Spinal cord (tissue), 10 donors: Measurements from ENCODE around the gene AFTPH. TPM values are rescaled to one million over a fixed set of nuclear protein-coding genes. Genes with fewer than 3 reads are reported as not detected.

ENCODE experiments used
- DNase-seq, 6 donors: peaks; one replicate each; pipeline versions ENCODE4 v3.0.0 to v3.0.0-alpha.2; 2013 to 2015; ENCODE audit warnings: low spot score in 6 of 6, low read depth in 4 of 6
- H3K27ac ChIP-seq: one replicate; pipeline ENCODE4 v1.5.1; 2013; ENCODE audit warnings: low read depth, low read length, control low read depth
- H3K27me3 ChIP-seq: one replicate; pipeline ENCODE4 v1.6.1; 2013; ENCODE audit warnings: low read length; ENCODE audit not compliant: control insufficient read depth, insufficient read depth
- H3K36me3 ChIP-seq: one replicate; pipeline ENCODE4 v1.6.1; 2013; ENCODE audit warnings: low read length; ENCODE audit not compliant: control insufficient read depth, insufficient read depth
- H3K4me1 ChIP-seq: one replicate; pipeline ENCODE4 v1.6.1; 2013; ENCODE audit warnings: low read length; ENCODE audit not compliant: control insufficient read depth, insufficient read depth
- H3K4me3 ChIP-seq: one replicate; pipeline ENCODE4 v1.5.1; 2013; ENCODE audit warnings: low read depth, low read length, control low read depth
- H3K9me3 ChIP-seq: one replicate; pipeline ENCODE4 v1.6.1; 2013; ENCODE audit warnings: low read length; ENCODE audit not compliant: control insufficient read depth, insufficient read depth
- WGBS: methylation state at CpG from one replicate; pipeline ENCODE4 v1.1.5; 2013; ENCODE audit warnings: missing lambda C conversion rate; ENCODE audit not compliant: insufficient coverage; 5-methylcytosine and 5-hydroxymethylcytosine counted together
- polyA plus RNA-seq, 2 donors: library from polyadenylated mRNA; unstranded; fragments of 120-200 nt; gene quantifications; one replicate each; pipeline ENCODE4 v1.2.1, GENCODE V29; 2013; ENCODE audit not compliant: insufficient read length in 2 of 2
- total RNA-seq, 2 donors: library from RNA; depleted of rRNA in 1 of 2; stranded (reverse); fragments of 120-200 nt in 1 of 2; fragments of >200 nt in 1 of 2; gene quantifications; one replicate each; pipeline versions ENCODE4 v1.2.3 to v1.2.4, GENCODE V29; 2013 to 2014
- donor health status: healthy.

The AFTPH gene
- total and polyA plus RNA-seq, 4 donors: 38.0 to 63.6 (median 50.6) TPM

- Histone ChIP-seq H3K27ac (no peak overlapping the region), H3K4me1 (no peaks in the 10 kb centered on the region), H3K27me3 (no peaks in the 10 kb centered on the region), H3K4me3 (no peak overlapping the region), H3K36me3 (no peaks in the 10 kb centered on the region), H3K9me3 (no peaks in the 10 kb centered on the region)
- no peak for DNase-seq
- no CpG with 5 or more reads among the region's 3 CpGs for WGBS
Observed at GRCh38 chr2:64492821-64493220, 31.3 kb upstream of the AFTPH start.

GRCh38 chr2:64493788-64494187, 30.3 kb upstream of the AFTPH start:
- WGBS: 100% methylated on average over 2 of the region's 4 CpGs

GRCh38 chr2:64498438-64498837, 25.7 kb upstream of the AFTPH start:
- Histone ChIP-seq H3K36me3 (no peaks in the 10 kb centered on the region), H3K4me3 (no peak overlapping the region), H3K4me1 (no peaks in the 10 kb centered on the region), H3K27ac (no peak overlapping the region), H3K27me3 (no peaks in the 10 kb centered on the region), H3K9me3 (no peaks in the 10 kb centered on the region)
- WGBS: 100% methylated on average over 1 of the region's 1 CpG
- no peak for DNase-seq

More at GRCh38 chr2:64493788-64494187, 30.3 kb upstream of the AFTPH start:
- Histone ChIP-seq H3K27me3 (no peaks in the 10 kb centered on the region), H3K4me3 (no peak overlapping the region), H3K27ac (no peak overlapping the region), H3K4me1 (no peaks in the 10 kb centered on the region), H3K36me3 (no peaks in the 10 kb centered on the region), H3K9me3 (no peaks in the 10 kb centered on the region)
- DNase-seq: no peak

GRCh38 chr2:64500549-64500948, 23.6 kb upstream of the AFTPH start:
- no peak for DNase-seq
- H3K27ac ChIP-seq: no peak overlapping the region
- H3K4me1 ChIP-seq: no peaks in the 10 kb centered on the region
- no peak overlapping the region for H3K4me3 ChIP-seq
- no peaks in the 10 kb centered on the region for H3K36me3 ChIP-seq
- 89% methylated on average over 5 of the region's 5 CpGs for WGBS
- no peaks in the 10 kb centered on the region for H3K9me3 ChIP-seq
- H3K27me3 ChIP-seq: no peaks in the 10 kb centered on the region

GRCh38 chr2:64501946-64502345, 22.2 kb upstream of the AFTPH start:
- 80% methylated on average over 1 of the region's 1 CpG for WGBS
- H3K27me3 ChIP-seq: no peaks in the 10 kb centered on the region
- no peak overlapping the region for H3K27ac ChIP-seq
- H3K36me3 ChIP-seq: no peaks in the 10 kb centered on the region
- no peaks in the 10 kb centered on the region for H3K9me3 ChIP-seq
- H3K4me1 ChIP-seq: no peaks in the 10 kb centered on the region
- no peak overlapping the region for H3K4me3 ChIP-seq
- no peak for DNase-seq

- 92% methylated on average over 4 of the region's 4 CpGs for WGBS
- Histone ChIP-seq H3K27ac (no peak overlapping the region), H3K9me3 (no peaks in the 10 kb centered on the region), H3K27me3 (no peaks in the 10 kb centered on the region), H3K36me3 (no peaks in the 10 kb centered on the region), H3K4me1 (no peaks in the 10 kb centered on the region), H3K4me3 (no peak overlapping the region)
- no peak for DNase-seq
Observed at GRCh38 chr2:64502860-64503259, 21.3 kb upstream of the AFTPH start.

GRCh38 chr2:64504774-64505720, 19.1 kb upstream of the AFTPH start:
- WGBS: 82% methylated on average over 15 of the region's 16 CpGs

GRCh38 chr2:64506686-64507085, 17.4 kb upstream of the AFTPH start:
- Histone ChIP-seq H3K36me3 (no peaks in the 10 kb centered on the region), H3K9me3 (no peaks in the 10 kb centered on the region), H3K27ac (no peak overlapping the region), H3K4me1 (no peaks in the 10 kb centered on the region), H3K4me3 (no peak overlapping the region), H3K27me3 (no peaks in the 10 kb centered on the region)
- no CpG with 5 or more reads among the region's 2 CpGs for WGBS
- no peak for DNase-seq

More at GRCh38 chr2:64504774-64505720, 19.1 kb upstream of the AFTPH start:
- no peaks in the 10 kb centered on the region for H3K4me1 ChIP-seq
- H3K36me3 ChIP-seq: no peaks in the 10 kb centered on the region
- DNase-seq: no peak
- no peak overlapping the region for H3K4me3 ChIP-seq
- H3K27ac ChIP-seq: no peak overlapping the region
- H3K9me3 ChIP-seq: no peaks in the 10 kb centered on the region
- no peaks in the 10 kb centered on the region for H3K27me3 ChIP-seq

- peak in 1 of 6 donors; percentile 18 for DNase-seq
- Histone ChIP-seq H3K4me3 (no peak overlapping the region), H3K9me3 (no peaks in the 10 kb centered on the region), H3K4me1 (no peaks in the 10 kb centered on the region), H3K27ac (no peak overlapping the region), H3K36me3 (no peaks in the 10 kb centered on the region), H3K27me3 (no peaks in the 10 kb centered on the region)
- 86% methylated on average over 1 of the region's 1 CpG for WGBS
Observed at GRCh38 chr2:64514008-64514407, 10.1 kb upstream of the AFTPH start.

- H3K4me3 ChIP-seq: no peak overlapping the region
- H3K27ac ChIP-seq: no peak overlapping the region
- H3K9me3 ChIP-seq: no peaks in the 10 kb centered on the region
- H3K27me3 ChIP-seq: no peaks in the 10 kb centered on the region
- H3K36me3 ChIP-seq: no peaks in the 10 kb centered on the region
- H3K4me1 ChIP-seq: no peaks in the 10 kb centered on the region
- WGBS: no CpG with 5 or more reads among the region's 3 CpGs
- peak in 1 of 6 donors; percentile 61 for DNase-seq
Observed at GRCh38 chr2:64515086-64515485, 9.0 kb upstream of the AFTPH start.
